Endometrial microvascular endothelial cells (primary cell): ENCODE results near the gene GAGE13. TPM values are rescaled to one million over a fixed set of nuclear protein-coding genes. Genes with fewer than 3 reads are reported as not detected.
"Not testable (repeated sequence)": the region's sequence is repeated elsewhere in the genome, so short reads cannot be mapped to it uniquely, and the experiment has no call there.

Experiments used
- in situ Hi-C: cut with HindIII; loops from 2 replicates; pipeline ENCODE4 v1.10.0; 2017; ENCODE audit warnings: low sequenced_read_pairs, low pct_unique_long_range_greater_than_20kb; ENCODE audit errors: inconsistent ontology term
- total RNA-seq: library from RNA; depleted of rRNA; stranded (reverse); fragments of >200 nt; gene quantifications from one replicate; pipeline ENCODE4 v1.2.3, GENCODE V29; 2015; ENCODE audit errors: inconsistent ontology term

Gene GAGE13, protein sequence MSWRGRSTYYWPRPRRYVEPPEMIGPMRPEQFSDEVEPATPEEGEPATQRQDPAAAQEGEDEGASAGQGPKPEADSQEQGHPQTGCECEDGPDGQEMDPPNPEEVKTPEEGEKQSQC
- not detected for total RNA-seq

DNA sequence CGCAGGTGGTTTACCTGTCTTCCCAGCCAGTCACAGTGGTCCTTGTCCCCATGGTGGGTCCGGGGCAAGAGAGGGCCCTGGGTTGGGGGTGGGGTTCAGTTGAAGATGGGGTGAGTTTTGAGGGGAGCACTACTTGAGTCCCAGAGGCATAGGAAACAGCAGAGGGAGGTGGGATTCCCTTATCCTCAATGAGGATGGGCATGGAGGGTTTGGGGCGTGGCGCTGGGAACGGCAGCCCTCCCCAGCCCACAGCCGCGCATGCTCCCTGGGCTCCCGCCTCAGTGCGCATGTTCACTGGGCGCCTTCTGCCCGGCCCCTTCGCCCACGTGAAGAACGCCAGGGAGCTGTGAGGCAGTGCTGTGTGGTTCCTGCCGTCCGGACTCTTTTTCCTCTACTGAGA is at the start of gene GAGE13:
GAGE13 (plus strand) TSS at position 301 of the 400 bp plus-strand sequence. CDS start 1,156 bp downstream, outside the sequence.
- in situ Hi-C loops = not testable (repeated sequence)

DNA sequence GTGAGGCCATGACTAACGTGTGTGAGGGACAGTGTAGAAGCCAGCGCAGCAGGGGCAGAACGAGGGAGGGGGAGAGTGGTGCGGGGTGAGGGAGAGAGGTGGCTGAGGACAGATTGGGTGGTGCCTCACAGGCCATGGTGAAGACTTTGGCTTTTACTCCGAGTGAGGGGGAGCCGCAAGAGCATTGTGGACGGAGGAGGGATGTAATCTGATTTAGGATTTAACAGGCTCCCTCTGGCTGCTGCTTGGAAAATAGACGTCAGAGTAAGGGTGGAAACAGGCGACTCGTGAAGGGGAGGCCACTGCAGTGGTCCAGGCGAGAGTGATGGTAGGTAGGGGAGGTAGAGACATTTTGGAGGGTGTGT is 48.8 kb upstream of the GAGE13 start:
- in situ Hi-C loops = no loop called here

DNA sequence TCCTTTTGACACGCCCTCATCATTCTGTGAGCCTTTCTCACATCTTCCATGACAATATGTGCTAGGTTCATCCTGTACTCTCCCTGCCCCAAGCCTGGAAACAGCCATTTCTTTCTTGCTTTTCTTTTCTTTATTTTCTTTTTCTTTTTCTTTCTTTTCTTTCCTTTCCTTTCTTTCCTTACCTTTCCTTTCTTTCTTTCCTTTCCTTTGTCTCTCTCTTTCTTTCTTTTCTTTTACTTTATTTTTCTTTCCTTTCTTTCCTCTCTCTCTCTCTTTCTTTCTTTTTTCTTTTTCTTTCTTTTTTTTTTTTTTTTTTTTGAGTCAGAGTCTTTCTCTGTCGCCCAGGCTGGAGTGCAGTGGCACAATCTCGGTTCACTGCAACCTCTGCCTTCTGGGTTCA is 47.2 kb upstream of the GAGE13 start:
- in situ Hi-C loops = no loop called here

DNA sequence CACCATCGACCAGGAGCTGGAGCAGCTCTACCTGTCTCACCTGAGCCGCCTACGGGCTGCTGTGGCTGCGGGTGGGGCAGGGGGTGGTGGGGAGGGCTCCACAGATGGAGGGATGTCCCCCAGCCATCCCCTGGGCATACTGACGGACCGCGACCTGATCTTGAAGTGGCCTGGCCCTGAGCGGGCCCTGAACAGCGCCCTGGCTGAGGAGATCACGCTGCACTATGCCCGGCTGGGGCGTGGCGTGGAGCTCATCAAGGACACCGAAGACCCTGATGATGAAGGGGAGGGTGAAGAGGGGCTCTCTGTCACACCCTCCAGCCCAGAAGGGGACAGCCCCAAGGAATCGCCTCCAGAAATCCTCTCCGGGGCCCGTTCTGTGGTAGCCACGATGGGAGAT is 45.2 kb upstream of the GAGE13 start:
- in situ Hi-C loops = no loop called here

DNA sequence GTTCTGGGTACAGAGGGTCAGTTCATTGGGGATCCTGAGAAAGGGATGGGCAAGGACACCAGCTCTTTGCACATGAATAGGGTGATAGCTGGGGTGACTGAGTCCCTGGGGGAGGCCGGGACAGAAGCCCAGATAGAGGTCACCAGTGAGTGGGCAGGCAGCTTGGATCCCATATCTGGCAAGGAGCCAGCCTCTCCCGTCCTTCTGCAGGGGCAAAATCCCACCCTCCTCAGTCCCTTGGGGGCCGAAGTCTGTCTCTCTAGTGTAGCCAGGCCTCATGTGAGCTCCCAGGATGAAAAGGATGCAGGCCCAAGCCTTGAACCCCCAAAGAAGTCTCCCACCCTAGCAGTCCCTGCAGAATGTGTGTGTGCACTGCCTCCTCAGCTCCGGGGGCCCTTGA is 44.8 kb upstream of the GAGE13 start:
- in situ Hi-C loops = no loop called here

DNA sequence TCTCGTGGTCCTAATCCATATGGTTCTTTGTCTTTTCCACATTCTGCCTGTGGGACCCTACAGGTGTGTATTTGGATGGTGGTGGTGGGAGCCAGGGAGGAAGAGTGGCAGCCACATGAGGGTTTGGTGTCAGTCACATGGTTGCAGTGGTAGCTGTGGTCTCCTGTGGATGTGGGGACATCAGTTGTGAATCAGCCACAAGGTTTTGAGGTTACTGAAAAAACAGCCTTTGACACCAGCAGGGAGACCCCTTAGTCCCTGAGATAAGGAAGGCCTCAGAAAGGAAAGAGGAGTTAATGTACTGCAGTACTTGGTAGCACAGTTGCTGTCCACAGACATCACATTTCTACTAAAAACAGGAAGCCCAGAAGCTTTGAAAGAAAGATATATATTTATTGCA is 43.7 kb upstream of the GAGE13 start:
- in situ Hi-C loops = no loop called here

DNA sequence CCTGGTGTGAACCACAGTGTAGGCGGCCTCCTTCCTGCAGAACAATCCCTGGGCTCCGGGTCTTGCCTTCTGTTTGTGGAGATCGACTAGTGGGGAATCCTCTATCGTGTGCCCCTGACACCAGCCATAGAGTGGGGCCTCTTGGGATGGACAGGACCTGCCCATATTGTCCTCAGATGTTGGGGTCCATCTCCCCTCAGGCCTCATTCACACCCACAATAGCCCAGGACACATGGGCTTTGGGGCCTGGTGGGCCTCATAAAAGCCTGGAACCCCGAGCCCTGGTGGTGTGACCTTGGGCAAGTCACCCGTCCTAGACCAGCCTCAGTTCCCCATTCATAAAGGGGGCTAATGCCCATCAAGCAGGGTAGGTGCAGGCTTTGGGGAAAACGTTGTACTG is 41.2 kb upstream of the GAGE13 start:
- in situ Hi-C loops = no loop called here

DNA sequence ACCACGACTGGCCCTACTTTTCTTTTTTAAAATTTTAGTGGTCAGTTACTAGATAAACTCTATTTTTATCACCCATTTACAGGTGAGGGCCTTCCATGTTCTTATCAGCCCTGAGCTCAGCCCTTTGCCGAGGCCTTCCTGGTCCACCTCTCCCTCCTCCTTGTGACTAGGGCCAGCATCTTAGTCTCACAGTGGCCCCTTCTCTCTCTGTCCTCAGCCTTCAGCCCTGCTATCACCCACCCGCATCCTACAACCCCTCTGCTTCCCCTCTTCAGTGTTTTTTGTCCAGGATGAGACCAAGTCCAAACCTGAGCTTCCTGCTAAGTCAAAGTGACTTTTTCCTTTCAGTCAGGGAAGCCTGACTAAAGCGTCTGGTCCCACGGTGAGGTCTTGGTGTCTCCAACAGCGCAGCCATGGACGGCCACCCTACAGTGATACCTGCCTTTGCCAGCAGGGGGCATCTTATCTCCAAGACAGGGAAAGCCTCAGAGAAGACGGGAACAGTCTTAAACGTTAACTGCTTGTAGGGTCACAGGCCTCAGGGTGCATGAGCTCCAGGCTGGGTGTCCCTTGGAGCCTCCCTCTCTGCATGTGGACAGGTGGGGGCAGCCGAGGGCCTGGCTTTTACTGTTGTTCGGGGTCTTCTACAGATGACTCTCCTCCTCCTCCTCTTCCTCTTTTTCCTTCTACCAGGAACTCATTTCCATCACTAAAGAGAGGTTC is 39.6 kb upstream of the GAGE13 start:
- in situ Hi-C loops = no loop called here

DNA sequence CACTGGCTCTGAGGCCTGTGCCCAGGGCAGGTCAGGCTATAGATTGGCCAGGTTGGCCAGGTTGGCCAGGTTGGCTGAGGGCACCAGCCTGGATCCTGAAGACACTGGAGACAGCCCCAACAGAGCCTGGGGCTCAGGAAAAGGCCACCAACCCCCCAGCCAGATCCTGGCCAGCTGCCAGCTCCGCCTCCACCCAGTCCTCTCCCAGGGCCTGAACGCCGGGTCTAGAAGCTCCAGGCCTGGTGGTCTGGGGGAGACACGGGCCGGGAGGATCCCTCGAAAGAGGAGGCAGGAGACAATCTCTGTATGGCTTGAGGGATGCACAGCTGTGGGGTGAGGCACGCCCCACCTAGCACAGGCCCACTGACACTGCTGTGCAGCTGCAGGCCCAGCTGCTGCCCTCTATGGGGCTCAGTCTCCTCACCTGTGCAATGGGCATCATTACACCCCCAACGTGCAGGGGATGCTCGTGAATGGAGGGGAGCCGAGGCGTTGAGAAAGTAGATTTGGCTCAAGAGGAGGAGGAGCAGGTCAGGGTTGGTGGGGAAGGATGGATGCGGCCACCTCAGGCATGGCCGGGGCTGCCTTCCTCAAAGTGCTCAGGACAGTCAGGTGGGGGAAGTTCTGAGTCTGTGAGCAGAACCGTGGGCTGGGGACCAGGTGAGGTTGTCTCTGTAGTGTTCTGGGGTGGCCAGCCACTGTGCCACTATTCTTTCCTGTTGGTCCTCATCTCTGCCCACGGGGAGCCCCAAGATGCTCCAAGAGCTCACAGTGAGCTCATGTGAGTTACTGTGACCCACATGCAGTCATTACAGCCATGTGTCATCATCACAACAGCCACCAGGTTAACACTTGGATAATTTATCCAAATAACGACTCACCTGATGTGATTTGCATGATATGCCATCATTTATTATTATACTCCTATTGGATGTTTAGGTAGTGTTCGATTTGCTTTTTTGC is 38.7 kb upstream of the GAGE13 start:
- in situ Hi-C loops = no loop called here

DNA sequence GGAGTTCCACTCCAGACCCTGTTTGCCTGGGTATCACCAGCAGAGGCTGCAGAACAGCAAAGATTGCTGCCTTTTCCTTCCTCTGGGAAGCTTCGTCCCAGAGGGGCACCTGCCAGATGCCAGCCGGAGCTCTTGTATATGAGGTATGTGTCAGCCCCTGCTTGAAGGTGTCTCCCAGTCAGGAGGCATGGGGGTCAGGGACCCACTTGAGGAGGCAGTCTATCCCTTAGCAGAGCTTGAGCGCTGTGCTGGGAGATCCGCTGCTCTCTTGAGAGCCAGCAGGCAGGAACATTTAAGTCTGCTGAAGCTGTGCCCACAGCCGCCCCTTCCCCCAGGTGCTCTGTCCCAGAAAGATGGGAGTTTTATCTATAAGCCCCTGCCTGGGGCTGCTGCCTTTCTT is 32.1 kb upstream of the GAGE13 start:
- in situ Hi-C loops = not testable (repeated sequence)

DNA sequence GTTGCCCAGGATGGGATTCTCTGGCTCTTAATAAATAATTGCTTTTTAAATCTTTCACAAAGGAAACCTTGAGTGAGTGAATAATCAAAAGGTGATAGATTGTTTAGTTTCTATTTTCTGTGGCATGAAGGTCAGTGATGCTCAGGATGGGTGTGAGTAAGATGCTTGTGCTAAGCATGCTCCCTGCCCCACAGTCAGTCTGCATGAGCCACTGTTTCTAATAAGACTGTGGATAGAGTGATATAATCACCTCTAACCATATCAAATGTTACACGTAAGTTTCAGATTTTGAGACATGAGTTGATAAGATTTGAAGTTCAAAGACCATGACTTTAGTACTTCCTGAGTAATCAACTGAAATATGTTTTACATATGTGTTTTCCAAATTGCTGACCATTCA is 30.7 kb upstream of the GAGE13 start:
- in situ Hi-C loops = no loop called here

DNA sequence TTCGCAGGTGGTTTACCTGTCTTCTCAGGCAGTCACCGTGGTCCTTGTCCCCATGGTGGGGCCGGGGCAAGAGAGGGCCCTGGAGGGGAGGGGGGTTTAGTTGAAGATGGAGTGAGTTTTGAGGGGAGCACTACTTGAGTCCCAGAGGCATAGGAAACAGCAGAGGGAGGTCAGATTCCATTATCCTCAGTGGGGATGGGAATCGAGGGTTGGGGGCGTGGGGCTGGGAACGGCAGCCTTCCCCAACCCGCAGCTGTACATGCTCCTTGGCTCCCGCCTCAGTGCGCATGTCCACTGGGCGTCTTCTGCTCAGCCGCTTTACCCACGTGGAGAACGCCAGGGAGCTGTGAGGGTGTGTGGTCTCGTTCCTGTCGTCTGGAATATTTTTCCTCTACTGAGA is 28.0 kb upstream of the GAGE13 start, which contains the start of gene GAGE10:
GAGE10 (plus strand) TSS at position 301 of the 400 bp plus-strand sequence. CDS start 1,214 bp downstream, outside the sequence.
- in situ Hi-C loops = no loop called here

DNA sequence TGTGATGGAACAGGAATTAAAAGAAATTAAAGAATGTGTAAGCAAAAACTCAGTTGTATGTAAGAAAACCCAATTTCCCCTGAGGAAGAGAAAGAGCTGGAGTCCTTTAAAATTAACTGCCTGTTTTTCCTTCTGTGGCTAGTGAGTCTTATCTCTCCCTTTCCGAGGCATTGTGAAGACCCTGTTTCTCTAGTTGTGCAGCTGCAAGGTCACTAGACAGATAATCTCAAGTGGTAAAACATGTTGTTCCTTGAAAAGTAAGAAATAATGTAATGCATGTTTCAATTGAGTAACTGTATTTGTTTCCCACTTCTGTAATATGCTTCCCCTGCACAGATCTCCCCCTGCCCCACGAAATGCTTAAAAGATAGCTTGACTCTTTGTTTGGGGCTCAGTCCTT is 23.6 kb upstream of the GAGE13 start:
- in situ Hi-C loops = not testable (repeated sequence)

DNA sequence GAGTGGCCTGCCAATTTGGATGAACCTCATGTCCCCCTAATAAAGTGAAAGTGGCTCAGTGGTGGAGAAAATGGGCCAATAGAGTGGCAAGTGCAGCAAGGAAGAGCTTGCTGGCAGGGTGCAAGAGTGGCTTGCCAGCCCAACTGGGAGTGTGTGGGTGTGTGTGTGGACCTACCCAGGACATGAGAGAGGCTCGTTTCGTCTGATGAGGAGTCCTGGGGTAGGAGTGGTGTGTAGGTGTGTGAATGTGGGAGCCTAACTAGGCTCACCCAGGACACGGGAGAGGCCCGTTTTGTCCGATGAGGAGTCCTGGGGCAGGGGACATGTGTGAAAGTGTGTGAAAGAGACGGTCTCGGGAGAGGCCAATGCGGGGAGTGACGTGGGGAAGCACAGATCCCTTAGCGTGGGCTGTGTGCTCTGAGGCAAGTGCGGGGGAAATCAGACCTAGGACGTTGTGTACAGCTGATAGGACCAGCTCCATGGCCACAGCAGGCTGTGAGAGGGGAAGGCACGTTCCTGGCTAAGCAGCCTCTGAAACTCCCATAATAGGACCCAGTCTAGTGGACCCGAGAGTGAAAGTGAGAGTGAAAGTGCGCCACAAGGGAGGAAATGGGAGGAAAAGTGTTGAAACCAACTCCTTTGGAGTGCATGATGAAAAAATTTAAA is 22.6 kb upstream of the GAGE13 start:
- in situ Hi-C loops = no loop called here

DNA sequence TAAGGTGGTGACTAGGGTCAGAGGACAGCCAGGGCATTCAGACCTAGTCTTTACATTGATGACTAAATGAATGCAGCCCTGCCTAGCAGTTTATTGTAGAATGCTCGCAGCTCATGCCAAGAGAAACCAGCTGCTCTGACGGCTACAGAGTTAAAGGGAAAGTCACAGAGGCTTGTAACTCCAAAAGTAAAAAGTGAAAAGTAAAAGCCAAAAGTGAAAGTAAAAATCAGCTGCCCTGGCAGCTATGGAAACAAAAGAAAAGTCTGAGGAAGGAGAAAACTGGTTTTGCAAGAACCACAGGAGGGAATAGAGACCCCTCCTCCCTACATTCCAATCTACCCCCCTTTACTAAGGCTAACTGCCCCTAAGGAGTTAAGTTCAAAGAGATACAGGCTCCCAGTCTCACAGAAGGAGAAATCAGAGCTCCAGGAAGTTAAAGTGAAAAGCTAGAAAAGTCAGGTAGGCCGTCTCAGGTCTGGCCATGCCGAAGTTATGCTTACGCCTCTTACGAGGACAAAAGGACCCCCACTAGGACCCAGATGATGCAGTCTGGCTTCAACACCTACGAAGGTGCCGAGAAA is 21.9 kb upstream of the GAGE13 start:
- in situ Hi-C loops = no loop called here

DNA sequence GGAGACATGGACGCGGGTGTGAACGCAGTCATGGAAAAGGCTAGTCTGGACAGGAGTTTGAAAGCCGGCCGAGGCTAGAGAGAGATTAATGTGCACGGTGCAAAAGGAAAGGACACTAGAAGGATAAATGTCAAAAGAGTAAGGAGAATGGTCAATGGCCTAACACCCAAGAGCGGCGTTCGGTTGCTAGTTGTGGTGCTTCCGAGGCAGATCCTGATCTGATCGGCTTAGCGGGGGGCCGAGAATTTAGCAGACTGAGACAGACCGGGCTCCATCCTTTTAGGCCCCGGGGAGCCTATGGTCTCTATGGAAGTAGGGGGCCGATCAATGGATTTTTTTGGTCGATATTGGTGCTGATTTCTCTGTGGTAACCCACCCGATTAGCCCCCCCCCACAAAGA is 21.0 kb upstream of the GAGE13 start:
- in situ Hi-C loops = no loop called here

DNA sequence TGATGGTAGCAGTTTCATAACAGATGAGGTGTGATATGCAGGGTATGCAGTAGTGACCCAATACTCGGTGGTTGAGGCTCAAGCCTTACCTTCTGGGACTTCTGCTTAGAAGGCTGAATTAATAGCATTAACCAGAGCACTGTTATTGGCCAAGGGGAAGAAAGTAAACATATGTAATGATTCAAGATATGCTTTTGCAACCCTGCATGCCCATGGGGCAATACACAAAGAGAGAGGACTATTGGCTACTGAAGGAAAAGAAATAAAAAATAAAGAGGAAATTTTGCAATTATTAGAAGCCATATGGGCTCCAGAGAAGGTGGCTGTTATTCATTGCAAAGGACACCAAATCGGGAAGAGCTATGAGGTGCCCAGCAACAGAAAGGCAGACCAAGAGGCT is 19.2 kb upstream of the GAGE13 start:
- in situ Hi-C loops = no loop called here

DNA sequence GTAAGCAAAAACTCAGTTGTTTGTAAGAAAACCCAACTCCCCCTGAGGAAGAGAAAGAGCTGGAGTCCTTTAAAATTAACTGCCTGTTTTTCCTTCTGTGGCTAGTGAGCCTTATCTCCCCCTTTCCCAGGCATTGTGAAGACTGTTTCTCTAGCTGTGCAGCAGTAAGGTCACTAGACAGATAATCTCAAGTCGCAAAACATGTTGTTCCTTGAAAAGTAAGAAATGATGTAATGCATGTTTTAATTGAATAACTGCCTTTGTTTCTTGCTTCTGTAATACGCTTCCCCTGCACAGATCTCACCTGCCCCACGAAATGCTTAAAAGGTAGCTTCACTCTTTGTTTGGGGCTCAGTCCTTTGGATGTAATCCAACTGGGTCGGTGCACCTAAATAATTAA is 15.3 kb upstream of the GAGE13 start:
- in situ Hi-C loops = no loop called here

DNA sequence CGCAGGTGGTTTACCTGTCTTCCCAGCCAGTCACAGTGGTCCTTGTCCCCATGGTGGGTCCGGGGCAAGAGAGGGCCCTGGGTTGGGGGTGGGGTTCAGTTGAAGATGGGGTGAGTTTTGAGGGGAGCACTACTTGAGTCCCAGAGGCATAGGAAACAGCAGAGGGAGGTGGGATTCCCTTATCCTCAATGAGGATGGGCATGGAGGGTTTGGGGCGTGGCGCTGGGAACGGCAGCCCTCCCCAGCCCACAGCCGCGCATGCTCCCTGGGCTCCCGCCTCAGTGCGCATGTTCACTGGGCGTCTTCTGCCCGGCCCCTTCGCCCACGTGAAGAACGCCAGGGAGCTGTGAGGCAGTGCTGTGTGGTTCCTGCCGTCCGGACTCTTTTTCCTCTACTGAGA is 9.6 kb upstream of the GAGE13 start, which contains the start of gene GAGE12J:
GAGE12J (plus strand) TSS at position 301 of the 400 bp plus-strand sequence. CDS start 1,157 bp downstream, outside the sequence.
- in situ Hi-C loops = not testable (repeated sequence)
